Measurements from ENCODE around the gene DENND2C. TPM values are rescaled to one million over a fixed set of nuclear protein-coding genes. Genes with fewer than 3 reads are reported as not detected.

DENND2C gene
- total RNA-seq, 2 donors from 2014 or later, result 1.2 to 1.8 TPM

- TF ChIP-seq CTCF (IDR thresholded peaks at IDR 0.05), result no peak
- DNase-seq (ENCODE audit: low spot score), result no peak
- H3K4me3 ChIP-seq, result no peak overlapping the region
- no peaks in the 10 kb centered on the region for H3K36me3 ChIP-seq
- H3K27ac ChIP-seq, result no peak overlapping the region
- H3K9me3 ChIP-seq, result no peaks in the 10 kb centered on the region
- H3K27me3 ChIP-seq, result no peaks in the 10 kb centered on the region
- H3K4me1 ChIP-seq, result no peaks in the 10 kb centered on the region
Measured at GRCh38 chr1:114609826-114610225, 60.0 kb downstream of the DENND2C start.

- no peaks in the 10 kb centered on the region for H3K4me1 ChIP-seq
- DNase-seq (ENCODE audit: low spot score), result no peak
- no peak overlapping the region for H3K4me3 ChIP-seq
- no peak for TF ChIP-seq CTCF (IDR thresholded peaks at IDR 0.05)
- H3K27ac ChIP-seq, result no peak overlapping the region
- H3K9me3 ChIP-seq, result no peaks in the 10 kb centered on the region
- peaks cover 7% of the 10 kb centered on the region for H3K36me3 ChIP-seq
- no peaks in the 10 kb centered on the region for H3K27me3 ChIP-seq
Measured at GRCh38 chr1:114609026-114609425, 60.8 kb downstream of the DENND2C start.

- no peaks in the 10 kb centered on the region for H3K27me3 ChIP-seq
- peaks cover 8% of the 10 kb centered on the region for H3K36me3 ChIP-seq
- no peak for DNase-seq (ENCODE audit: low spot score)
- H3K9me3 ChIP-seq, result no peaks in the 10 kb centered on the region
- no peaks in the 10 kb centered on the region for H3K4me1 ChIP-seq
- H3K27ac ChIP-seq, result no peak overlapping the region
- no peak for TF ChIP-seq CTCF (IDR thresholded peaks at IDR 0.05)
- no peak overlapping the region for H3K4me3 ChIP-seq
Measured at GRCh38 chr1:114607223-114607622, 62.6 kb downstream of the DENND2C start.

GRCh38 chr1:114597949-114598348 is 71.9 kb downstream of the DENND2C start:
- no peaks in the 10 kb centered on the region for H3K27me3 ChIP-seq
- H3K4me3 ChIP-seq, result no peak overlapping the region
- no peak overlapping the region for H3K27ac ChIP-seq
- no peaks in the 10 kb centered on the region for H3K4me1 ChIP-seq
- no peaks in the 10 kb centered on the region for H3K9me3 ChIP-seq
- no peak for DNase-seq (ENCODE audit: low spot score)
- peaks cover 18% of the 10 kb centered on the region for H3K36me3 ChIP-seq
- TF ChIP-seq CTCF (IDR thresholded peaks at IDR 0.05), result no peak

- H3K36me3 ChIP-seq, result peaks cover 16% of the 10 kb centered on the region
- no peak overlapping the region for H3K27ac ChIP-seq
- no peak for TF ChIP-seq CTCF (IDR thresholded peaks at IDR 0.05)
- H3K4me1 ChIP-seq, result no peaks in the 10 kb centered on the region
- H3K9me3 ChIP-seq, result no peaks in the 10 kb centered on the region
- no peak overlapping the region for H3K4me3 ChIP-seq
- DNase-seq (ENCODE audit: low spot score), result no peak
- H3K27me3 ChIP-seq, result no peaks in the 10 kb centered on the region
Measured at GRCh38 chr1:114595602-114596001, 74.2 kb downstream of the DENND2C start.

- Histone ChIP-seq H3K36me3 (peaks cover 10% of the 10 kb centered on the region), H3K27ac (no peak overlapping the region), H3K4me1 (no peaks in the 10 kb centered on the region), H3K4me3 (no peak overlapping the region), H3K9me3 (no peaks in the 10 kb centered on the region), H3K27me3 (no peaks in the 10 kb centered on the region)
- no peak for TF ChIP-seq CTCF (IDR thresholded peaks at IDR 0.05)
- DNase-seq (ENCODE audit: low spot score), result no peak
Measured at GRCh38 chr1:114594046-114594445, 75.8 kb downstream of the DENND2C start.

Data from right atrium auricular region (tissue), 2 donors.